Measurements from ENCODE around the gene RELL1. TPM values are rescaled to one million over a fixed set of nuclear protein-coding genes. Genes with fewer than 3 reads are reported as not detected.

The RELL1 gene
- polyA plus RNA-seq, 1 donor from 2014 or later: 0.47 TPM

- no peaks in the 10 kb centered on the region for H3K9me3 ChIP-seq (ENCODE audit: low read length)
- no peaks in the 10 kb centered on the region for H3F3A ChIP-seq (ENCODE audit: insufficient read depth, low read length, poor library complexity, severe bottlenecking)
- no peak overlapping the region for H3K9ac ChIP-seq (ENCODE audit: low read length)
- no peaks in the 10 kb centered on the region for H3K79me2 ChIP-seq (replicated peaks; ENCODE audit: insufficient read depth, low read length)
- H4K20me1 ChIP-seq (ENCODE audit: insufficient read depth): no peaks in the 10 kb centered on the region
- H3K27ac ChIP-seq (ENCODE audit: low read length): no peak overlapping the region
- H2AFZ ChIP-seq (ENCODE audit: low read depth, low read length): no peak overlapping the region
- H3K9me2 ChIP-seq (ENCODE audit: insufficient read depth, low read length): no peaks in the 10 kb centered on the region
- TF ChIP-seq EP300 (conservative IDR thresholded peaks at IDR 0.05; ENCODE audit: poor library complexity, severe bottlenecking): no peak
- TF ChIP-seq POLR2AphosphoS5 (IDR thresholded peaks at IDR 0.05): no peak
- no peak for TF ChIP-seq CTCF (IDR thresholded peaks at IDR 0.05; ENCODE audit: poor library complexity, severe bottlenecking)
- TF ChIP-seq SMC3 (conservative IDR thresholded peaks at IDR 0.05; ENCODE audit: poor library complexity): no peak
- no peak for TF ChIP-seq MXI1 (conservative IDR thresholded peaks at IDR 0.05; ENCODE audit: poor library complexity, severe bottlenecking)
- no peak for TF ChIP-seq EZH2 (IDR thresholded peaks at IDR 0.05; ENCODE audit: borderline replicate concordance, insufficient read depth, low read length, poor library complexity, severe bottlenecking)
- TF ChIP-seq RAD21 (conservative IDR thresholded peaks at IDR 0.05): no peak
- no peak for TF ChIP-seq REST (IDR thresholded peaks at IDR 0.05; ENCODE audit: borderline replicate concordance)
- TF ChIP-seq TAF1 (IDR thresholded peaks at IDR 0.05; ENCODE audit: low read depth): no peak
- no peaks in the 10 kb centered on the region for H3K27me3 ChIP-seq (ENCODE audit: insufficient read depth, low read depth, low read length)
- no peak overlapping the region for H3K4me2 ChIP-seq (ENCODE audit: low read length)
- H3K36me3 ChIP-seq (ENCODE audit: insufficient read depth, low read length): no peaks in the 10 kb centered on the region
- H3K4me3 ChIP-seq (ENCODE audit: low read length): no peak overlapping the region
Measured at GRCh38 chr4:37603711-37604110, 82.5 kb downstream of the RELL1 start.

- H4K20me1 ChIP-seq (ENCODE audit: insufficient read depth): no peaks in the 10 kb centered on the region
- no peaks in the 10 kb centered on the region for H3K36me3 ChIP-seq (ENCODE audit: insufficient read depth, low read length)
- no peaks in the 10 kb centered on the region for H3K27me3 ChIP-seq (ENCODE audit: insufficient read depth, low read depth, low read length)
- no peaks in the 10 kb centered on the region for H3K79me2 ChIP-seq (replicated peaks; ENCODE audit: insufficient read depth, low read length)
- no peaks in the 10 kb centered on the region for H3K9me3 ChIP-seq (ENCODE audit: low read length)
- H3K4me2 ChIP-seq (ENCODE audit: low read length): no peak overlapping the region
- H2AFZ ChIP-seq (ENCODE audit: low read depth, low read length): no peak overlapping the region
- no peak overlapping the region for H3K9ac ChIP-seq (ENCODE audit: low read length)
- H3K27ac ChIP-seq (ENCODE audit: low read length): no peak overlapping the region
- TF ChIP-seq CTCF (IDR thresholded peaks at IDR 0.05; ENCODE audit: poor library complexity, severe bottlenecking): peak; percentile 61
- no peak for TF ChIP-seq MXI1 (conservative IDR thresholded peaks at IDR 0.05; ENCODE audit: poor library complexity, severe bottlenecking)
- TF ChIP-seq SMC3 (conservative IDR thresholded peaks at IDR 0.05; ENCODE audit: poor library complexity): peak; percentile 58
- peak; percentile 62 for TF ChIP-seq RAD21 (conservative IDR thresholded peaks at IDR 0.05)
- no peaks in the 10 kb centered on the region for H3K9me2 ChIP-seq (ENCODE audit: insufficient read depth, low read length)
- H3F3A ChIP-seq (ENCODE audit: insufficient read depth, low read length, poor library complexity, severe bottlenecking): no peaks in the 10 kb centered on the region
- H3K4me3 ChIP-seq (ENCODE audit: low read length): no peak overlapping the region
Measured at GRCh38 chr4:37603070-37603468, 83.1 kb downstream of the RELL1 start.

Data from neural cell (in vitro differentiated cells).